ELR (cell line): ENCODE measurements around the gene CGNL1.

Source experiments
- DNase-seq: peaks from one replicate; pipeline ENCODE4 v3.0.0-alpha.2; 2015; ENCODE audit warnings: low read depth

Gene CGNL1

DNA sequence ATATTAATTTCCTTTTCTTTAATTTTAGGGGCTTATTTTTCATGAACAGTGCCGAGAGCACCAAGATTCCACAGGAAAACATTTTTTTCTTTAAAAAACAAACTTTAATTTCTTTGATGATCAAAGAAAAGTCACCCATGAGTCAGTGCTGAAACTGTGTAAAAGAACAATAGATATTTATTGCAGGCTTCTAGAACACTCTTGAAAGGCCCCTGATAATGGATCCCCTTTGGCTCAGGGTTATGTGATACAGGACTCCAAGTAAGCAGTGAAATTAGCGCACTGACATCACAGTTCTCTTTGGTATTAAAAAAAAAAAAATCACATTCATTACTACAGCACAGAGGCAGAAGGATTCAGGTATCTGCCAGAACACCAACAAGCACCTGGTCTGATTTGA, 149.3 kb downstream of the CGNL1 start:
- peak; percentile 6 for DNase-seq

DNA sequence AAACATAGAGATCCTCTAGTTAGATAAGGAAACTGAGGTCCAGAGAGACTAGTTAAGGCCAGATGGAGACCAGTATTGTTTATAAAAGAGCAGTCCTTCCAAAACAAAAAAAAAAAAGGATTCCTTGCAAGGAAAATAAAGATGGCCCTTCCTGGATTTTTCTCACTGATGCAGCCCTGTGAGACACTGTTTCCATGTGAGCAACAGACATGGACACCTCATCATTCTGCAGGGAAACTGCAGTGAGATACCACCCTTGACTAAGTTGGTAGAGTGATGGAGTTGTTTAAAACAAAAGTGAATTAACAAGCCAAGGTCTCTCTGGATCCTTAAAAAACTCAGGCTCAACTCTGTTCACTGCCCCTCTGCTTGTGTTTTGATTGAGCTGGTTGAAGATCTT, 149.8 kb downstream of the CGNL1 start:
- peak; percentile 19 for DNase-seq

DNA sequence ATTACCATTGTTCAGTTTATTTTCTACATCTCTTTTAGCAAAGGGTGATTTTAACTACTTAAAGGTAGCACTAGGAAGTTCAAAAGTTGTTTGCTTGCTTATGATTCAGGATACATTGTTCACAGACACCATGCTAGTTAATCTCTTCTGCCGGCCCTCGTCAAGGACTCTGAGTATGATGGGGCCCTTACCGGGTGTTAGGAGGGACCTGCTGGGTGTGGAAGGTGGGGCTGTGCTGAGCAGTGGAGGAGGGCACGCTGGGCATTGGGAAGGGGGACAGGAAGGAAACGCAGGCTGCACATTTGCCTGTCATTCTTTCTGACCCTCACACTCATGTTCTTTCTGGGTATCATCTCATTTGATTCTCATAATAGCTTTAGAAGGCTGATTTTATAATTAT, 150.3 kb downstream of the CGNL1 start:
- no peak for DNase-seq

- DNase-seq = peak; percentile 85
Observed at GRCh38 chr15:57527382-57528091, 151.2 kb downstream of the CGNL1 start.

- DNase-seq = no peak
Observed at GRCh38 chr15:57528940-57529565, 152.7 kb downstream of the CGNL1 start.

GRCh38 chr15:57529748-57530147, 153.4 kb downstream of the CGNL1 start:
- DNase-seq = no peak

DNA sequence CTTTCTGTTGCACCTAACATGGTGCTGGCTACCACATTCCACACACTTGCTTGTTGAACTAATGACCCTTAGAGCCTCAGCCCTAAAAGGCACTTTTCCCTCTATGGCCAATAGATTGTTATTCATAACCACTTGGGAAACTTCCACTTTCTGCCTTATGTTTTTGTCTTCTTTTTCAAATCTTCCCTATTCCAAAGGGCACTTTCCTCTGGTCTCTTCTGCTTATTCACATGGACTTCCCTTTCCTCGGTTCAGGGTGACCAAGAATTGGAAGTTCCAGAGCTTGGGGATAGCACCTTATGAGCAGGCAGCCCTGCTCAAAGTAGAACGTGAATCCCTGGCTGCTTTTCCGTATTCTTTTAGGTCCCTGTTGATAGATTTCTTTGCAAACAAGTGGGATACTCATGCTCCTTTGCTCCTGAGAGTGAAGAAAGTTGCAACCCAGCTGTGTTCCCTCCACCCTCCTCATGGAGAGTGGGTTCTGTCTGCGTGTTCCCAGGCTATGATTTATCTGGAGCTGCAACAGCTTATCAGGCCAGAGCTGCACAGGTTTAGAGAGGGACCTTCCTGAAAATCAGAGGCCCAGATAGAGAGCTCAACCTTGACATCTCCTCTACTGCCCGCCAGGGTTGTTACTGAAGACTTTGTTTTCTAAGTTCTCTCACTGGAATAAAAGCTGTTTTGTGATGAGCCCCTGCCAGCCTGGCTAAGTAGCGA, 156.6 kb downstream of the CGNL1 start:
- DNase-seq = no peak

- DNase-seq = no peak
Observed at GRCh38 chr15:57533448-57533799, 157.1 kb downstream of the CGNL1 start.

- DNase-seq = no peak
Observed at GRCh38 chr15:57534281-57534680, 158.0 kb downstream of the CGNL1 start.

DNA sequence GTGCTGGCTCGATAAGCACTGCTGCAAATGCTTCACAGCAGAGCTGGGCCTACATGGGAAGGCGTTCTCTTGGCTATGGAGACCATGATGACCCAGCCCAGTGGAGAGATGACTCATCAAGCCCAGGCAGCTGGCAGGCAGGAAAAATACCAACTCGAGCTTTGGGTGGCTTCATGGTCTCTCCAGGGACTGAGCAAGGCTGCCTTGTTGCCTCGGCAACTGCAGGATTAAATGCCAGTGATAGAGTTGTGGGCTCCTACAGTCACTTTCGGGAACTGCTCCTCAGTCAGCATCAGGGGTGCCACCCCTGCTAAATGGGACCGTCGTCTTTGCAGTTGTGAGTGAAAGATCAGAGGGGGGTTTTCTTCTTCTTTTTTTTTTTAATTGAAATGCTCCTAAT, 160.8 kb downstream of the CGNL1 start:
- DNase-seq = peak; percentile 72

- DNase-seq = no peak
Observed at GRCh38 chr15:57537488-57538264, 161.4 kb downstream of the CGNL1 start.

DNA sequence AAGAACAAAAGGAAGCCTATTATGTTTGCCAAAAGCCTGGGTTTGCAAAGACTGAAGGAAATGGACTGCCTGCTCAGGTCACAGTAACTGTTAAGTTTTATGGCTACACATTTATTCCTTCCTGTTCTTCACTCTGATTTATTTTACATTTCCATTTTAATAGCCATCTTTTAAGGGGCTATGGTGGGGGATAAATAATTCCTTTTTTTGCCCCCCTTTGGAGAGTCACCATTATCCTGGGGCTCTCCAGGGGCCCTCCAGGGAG, 161.9 kb downstream of the CGNL1 start:
- no peak for DNase-seq

DNA sequence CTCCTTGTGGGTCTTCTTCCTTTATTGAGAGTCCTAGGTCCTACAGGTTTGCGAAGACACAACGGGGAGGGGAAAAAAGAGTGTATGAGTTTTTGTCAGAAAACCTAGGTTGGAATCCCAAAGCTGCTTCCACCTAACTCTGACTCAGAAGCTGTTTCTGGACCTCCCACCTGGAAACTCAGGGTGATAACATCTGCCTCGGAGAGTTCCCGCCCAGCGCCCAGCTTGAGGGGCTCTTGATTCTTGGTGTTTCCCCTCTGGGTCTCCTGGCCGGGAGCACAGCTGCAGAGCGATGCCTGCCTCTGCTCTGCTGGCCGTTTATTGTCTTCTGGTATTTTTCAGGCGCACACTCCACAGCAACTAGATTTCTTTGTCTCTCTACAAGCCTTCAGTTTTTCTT, 162.5 kb downstream of the CGNL1 start:
- DNase-seq = no peak

DNA sequence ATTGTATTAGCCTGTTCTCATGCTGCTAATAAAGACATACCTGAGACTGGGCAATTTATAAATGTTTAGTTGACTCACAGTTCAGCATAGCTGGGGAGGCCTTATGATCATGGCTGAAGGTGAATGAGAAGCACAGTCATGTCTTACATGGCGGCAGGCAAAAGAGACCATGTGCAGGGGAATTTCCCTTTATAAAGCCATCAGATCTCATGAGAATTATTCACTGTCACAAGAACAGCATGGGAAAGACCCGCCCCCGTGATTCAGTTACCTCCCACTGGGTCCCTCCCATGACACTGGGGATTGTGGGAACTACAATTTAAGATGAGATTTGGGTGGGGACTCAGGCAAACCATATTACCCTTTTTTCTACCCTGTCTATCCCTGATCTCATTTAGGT, 163.9 kb downstream of the CGNL1 start:
- DNase-seq = peak; percentile 20

GRCh38 chr15:57540736-57541135, 164.4 kb downstream of the CGNL1 start:
- no peak for DNase-seq

DNA sequence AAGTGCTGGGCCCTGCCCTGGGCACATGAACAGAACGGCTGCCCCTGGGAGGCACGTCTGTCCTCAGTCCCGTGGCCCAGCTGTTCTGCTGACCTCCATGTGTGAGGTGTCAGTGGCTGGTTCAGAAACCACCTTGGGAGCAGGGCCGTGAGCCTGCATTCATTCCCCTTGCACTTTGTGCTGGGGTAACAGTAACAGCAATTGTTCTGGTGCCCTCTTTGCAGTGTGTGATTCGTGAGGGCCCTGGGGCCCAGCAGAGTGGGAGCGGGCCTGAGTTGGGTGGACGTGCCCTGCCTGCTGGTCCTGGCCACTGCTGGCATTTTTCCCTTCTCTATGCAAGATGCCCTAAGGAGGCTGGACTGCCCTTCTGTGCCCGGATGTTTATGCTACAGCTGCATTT, 165.0 kb downstream of the CGNL1 start:
- no peak for DNase-seq

DNA sequence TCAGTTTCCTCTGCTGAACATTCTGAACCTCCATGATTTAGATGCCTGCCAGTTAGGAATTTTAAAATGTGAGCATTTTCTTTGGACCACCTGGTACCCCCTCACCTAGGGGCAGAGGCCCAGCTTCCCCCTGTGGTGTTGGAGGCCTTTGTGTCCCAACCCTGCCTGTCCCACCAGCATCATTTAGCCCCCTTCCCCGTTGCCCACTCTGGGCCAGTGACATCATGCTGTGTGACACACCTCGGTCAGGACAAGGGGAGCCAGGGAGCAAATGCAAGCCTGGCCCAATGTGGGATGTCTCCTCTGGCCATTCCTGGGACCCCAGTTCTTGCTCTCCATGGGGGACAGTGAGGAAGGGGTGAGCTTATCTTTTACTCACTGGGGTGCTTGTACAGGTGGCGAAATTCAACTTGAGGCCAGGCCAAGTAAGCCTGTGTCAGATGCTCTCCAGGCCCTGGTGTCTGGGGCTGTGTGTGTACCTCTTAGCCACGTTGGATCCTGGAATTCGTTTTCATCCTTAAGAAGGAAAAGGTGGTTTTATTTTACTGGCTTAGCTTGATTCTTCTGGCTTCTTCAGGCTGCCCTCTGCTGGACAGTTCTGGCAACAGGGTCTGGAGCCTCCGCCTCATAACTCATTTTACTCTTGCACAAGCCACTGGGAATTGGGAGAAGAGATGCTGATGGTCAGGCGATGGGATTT, 165.7 kb downstream of the CGNL1 start:
- peak; percentile 79 for DNase-seq

GRCh38 chr15:57542505-57542817, 166.2 kb downstream of the CGNL1 start:
- DNase-seq = no peak

- DNase-seq = no peak
Observed at GRCh38 chr15:57544848-57545480, 168.7 kb downstream of the CGNL1 start.

DNA sequence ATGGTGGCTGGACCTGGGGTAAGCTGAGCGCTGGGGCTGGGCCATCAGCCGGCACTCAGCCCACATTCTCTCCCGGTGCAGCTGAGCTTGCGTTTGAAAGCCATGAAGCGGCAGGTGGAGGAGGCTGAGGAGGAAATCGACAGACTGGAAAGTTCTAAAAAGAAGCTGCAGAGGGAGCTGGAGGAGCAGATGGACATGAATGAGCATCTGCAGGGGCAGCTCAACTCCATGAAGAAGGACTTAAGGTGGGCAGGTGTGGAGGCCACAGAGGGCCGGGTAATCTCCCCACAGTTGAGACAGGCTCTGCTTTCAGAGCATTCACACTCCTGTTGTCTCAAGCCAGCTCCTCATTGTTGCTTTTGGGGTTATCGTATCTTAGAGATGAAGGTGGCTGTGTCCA, 169.7 kb downstream of the CGNL1 start:
- no peak for DNase-seq

DNA sequence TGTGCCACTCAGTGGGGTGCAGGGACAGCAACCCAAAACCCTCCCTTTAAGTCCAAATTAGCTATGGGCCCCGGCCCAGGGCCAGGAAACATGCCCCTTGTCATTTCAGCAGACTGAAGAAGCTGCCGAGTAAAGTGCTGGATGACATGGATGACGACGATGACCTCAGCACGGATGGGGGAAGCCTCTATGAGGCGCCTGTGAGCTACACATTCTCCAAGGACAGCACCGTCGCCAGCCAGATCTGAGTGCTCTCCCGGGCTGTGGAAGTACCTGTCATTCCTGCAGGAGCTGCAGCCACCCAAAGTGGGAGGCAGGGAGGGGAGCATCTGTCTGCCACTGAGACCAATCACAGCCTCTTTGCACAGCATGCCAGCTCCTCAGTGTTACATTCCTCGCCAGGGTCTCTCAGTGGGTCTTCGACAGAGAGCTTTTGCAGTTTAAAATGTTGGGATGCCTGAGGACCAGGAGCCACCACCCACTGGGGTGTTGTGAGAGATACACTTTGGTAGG, 171.0 kb downstream of the CGNL1 start:
- DNase-seq = no peak

DNA sequence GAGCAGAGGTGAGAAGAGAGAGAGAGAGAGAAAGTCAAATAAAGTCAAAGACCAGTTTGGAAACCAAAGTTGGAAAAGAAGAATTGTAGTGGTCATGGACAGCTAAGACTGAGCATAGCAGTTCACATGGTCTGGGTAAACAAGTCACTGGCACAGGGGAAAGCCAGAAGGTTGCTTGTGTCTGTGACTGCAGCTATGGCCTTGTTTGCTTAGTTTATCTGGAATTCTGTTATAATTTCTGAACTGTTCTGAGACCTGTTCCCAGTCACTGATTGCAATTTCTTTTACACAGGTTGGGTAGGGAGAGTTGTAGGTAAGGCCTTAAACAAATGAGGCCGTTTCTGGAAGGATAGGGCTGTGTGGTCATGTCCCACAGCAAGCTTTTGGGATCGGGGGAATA, 172.0 kb downstream of the CGNL1 start:
- no peak for DNase-seq
